SK-N-SH treated with all-trans-retinoic acid at 6 μM for 48 hours (cell line): Measurements from ENCODE around the gene FBXO27.

Source experiments
- ATAC-seq: fragments of 200-7000 bp; cut with Tn5 transposase; 3 replicates; pipeline ENCODE4 v1.9.1; 2020; ENCODE audit warnings: mild to moderate bottlenecking, moderate library complexity
- ARNTL ChIP-seq: fragments of 450-650 bp; formaldehyde crosslinking; IDR thresholded peaks from 2 replicates; pipeline ENCODE4 v1.5.0; 2020; ENCODE audit warnings: low read depth, mild to moderate bottlenecking, moderate library complexity, borderline replicate concordance
- BACH2 ChIP-seq: fragments of 250-450 bp; sonication (Bioruptor Pico); IDR thresholded peaks from 2 replicates; pipeline ENCODE4 v1.9.0; 2021; ENCODE audit warnings: mild to moderate bottlenecking, borderline replicate concordance
- ESRRG ChIP-seq: fragments of 250-450 bp; sonication (Bioruptor Pico); IDR thresholded peaks from 2 replicates; pipeline ENCODE4 v1.6.1; 2021; ENCODE audit warnings: mild to moderate bottlenecking
- GLIS3 ChIP-seq: fragments of 250-450 bp; sonication (Bioruptor Pico); IDR thresholded peaks from 2 replicates; pipeline ENCODE4 v1.5.0; 2020; ENCODE audit warnings: mild to moderate bottlenecking, moderate library complexity
- ISL1 ChIP-seq: fragments of 250-450 bp; sonication (Bioruptor Pico); IDR thresholded peaks from 2 replicates; pipeline ENCODE4 v2.1.2; 2022; ENCODE audit warnings: mild to moderate bottlenecking, moderate library complexity
- OSR1 ChIP-seq: fragments of 250-450 bp; sonication (Bioruptor Pico); IDR thresholded peaks from 2 replicates; pipeline ENCODE4 v1.8.0; 2022; ENCODE audit warnings: moderate library complexity, mild to moderate bottlenecking, inconsistent platforms
- PPARA ChIP-seq: fragments of 250-450 bp; sonication (Bioruptor Pico); IDR thresholded peaks from 2 replicates; pipeline ENCODE4 v1.5.0; 2020; ENCODE audit warnings: mild to moderate bottlenecking, borderline replicate concordance
- RARB ChIP-seq: fragments of 250-450 bp; sonication (Bioruptor Pico); IDR thresholded peaks from 2 replicates; pipeline ENCODE4 v1.8.0; 2021; ENCODE audit warnings: mild to moderate bottlenecking, moderate library complexity
- SNAI2 ChIP-seq: fragments of 250-450 bp; sonication (Bioruptor Pico); IDR thresholded peaks from 2 replicates; pipeline ENCODE4 v1.5.0; 2020; ENCODE audit warnings: mild to moderate bottlenecking, moderate library complexity
- TCF4 ChIP-seq: fragments of 250-450 bp; sonication (Bioruptor Pico); IDR thresholded peaks from 2 replicates; pipeline ENCODE4 v1.8.0; 2021; ENCODE audit warnings: mild to moderate bottlenecking, moderate library complexity, borderline replicate concordance
- TOX ChIP-seq: fragments of 250-450 bp; sonication (Bioruptor Pico); IDR thresholded peaks from 2 replicates; pipeline ENCODE4 v1.8.0; 2021; ENCODE audit warnings: mild to moderate bottlenecking, moderate library complexity, borderline replicate concordance
- ZC3H10 ChIP-seq: fragments of 250-450 bp; sonication (Bioruptor Pico); IDR thresholded peaks from 2 replicates; pipeline ENCODE4 v1.5.1; 2021; ENCODE audit warnings: mild to moderate bottlenecking, moderate library complexity
- ZFP3 ChIP-seq: fragments of 250-450 bp; sonication (Bioruptor Pico); IDR thresholded peaks from 2 replicates; pipeline ENCODE4 v1.5.0; 2020; ENCODE audit warnings: mild to moderate bottlenecking, moderate library complexity
- ZFP30 ChIP-seq: fragments of 450-650 bp; formaldehyde crosslinking; IDR thresholded peaks from 2 replicates; pipeline ENCODE4 v1.5.0; 2022; ENCODE audit warnings: mild to moderate bottlenecking, moderate library complexity
- ZNF565 ChIP-seq: fragments of 450-650 bp; formaldehyde crosslinking; conservative IDR thresholded peaks from 2 replicates; pipeline ENCODE4 v1.5.0; 2020; ENCODE audit warnings: low read depth, mild to moderate bottlenecking, moderate library complexity
- ZNF70 ChIP-seq: fragments of 450-650 bp; formaldehyde crosslinking; IDR thresholded peaks from 2 replicates; pipeline ENCODE4 v1.5.0; 2020; ENCODE audit warnings: mild to moderate bottlenecking, moderate library complexity
- ZNF8 ChIP-seq: fragments of 450-650 bp; formaldehyde crosslinking; IDR thresholded peaks from 2 replicates; pipeline ENCODE4 v1.5.0; 2020; ENCODE audit warnings: mild to moderate bottlenecking, moderate library complexity
- TF ChIP-seq, protein P1 (sequence below): fragments of 250-450 bp; sonication (Bioruptor Pico); IDR thresholded peaks from 2 replicates; pipeline ENCODE4 v1.5.1; 2021; ENCODE audit warnings: mild to moderate bottlenecking, moderate library complexity
- TF ChIP-seq, protein P2 (sequence below): fragments of 250-450 bp; sonication (Bioruptor Pico); IDR thresholded peaks from 2 replicates; pipeline ENCODE4 v1.5.0; 2020; ENCODE audit warnings: mild to moderate bottlenecking, moderate library complexity
- TF ChIP-seq, protein P3 (sequence below): fragments of 250-450 bp; sonication (Bioruptor Pico); IDR thresholded peaks from 2 replicates; pipeline ENCODE4 v1.8.0; 2020; ENCODE audit warnings: mild to moderate bottlenecking, moderate library complexity, borderline replicate concordance
- TF ChIP-seq, protein P4 (sequence below): fragments of 250-450 bp; sonication (Bioruptor Pico); IDR thresholded peaks from 2 replicates; pipeline ENCODE4 v1.8.0; 2021; ENCODE audit warnings: low read depth, mild to moderate bottlenecking, moderate library complexity, borderline replicate concordance
- TF ChIP-seq, protein P5 (sequence below): fragments of 250-450 bp; sonication (Bioruptor Pico); IDR thresholded peaks from 2 replicates; pipeline ENCODE4 v1.5.1; 2020; ENCODE audit warnings: low read depth, mild to moderate bottlenecking, moderate library complexity

The FBXO27 gene

DNA sequence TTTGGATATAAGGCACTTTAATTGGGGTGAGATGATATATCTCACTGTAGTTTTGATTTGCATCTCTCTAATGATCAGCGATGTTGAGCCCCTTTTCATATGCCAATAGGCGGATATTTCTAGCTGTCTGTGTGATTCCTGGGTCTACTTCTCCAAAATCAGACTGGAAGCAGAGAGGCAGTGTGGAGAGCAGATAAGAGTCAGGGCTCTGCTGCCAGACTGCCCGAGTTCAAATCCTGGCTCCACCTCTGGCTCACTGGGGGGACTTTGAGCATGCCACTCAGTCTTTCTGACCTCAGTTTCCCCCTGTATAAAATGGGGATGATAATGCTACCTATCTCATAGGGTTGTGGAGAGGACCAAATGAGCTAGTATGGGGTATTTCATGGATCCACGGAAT, 27.8 kb upstream of the FBXO27 start:
- TF ChIP-seq TCF4, result no peak
- TF ChIP-seq RARB (CRISPR knock-in tag), result no peak
- TF ChIP-seq ZFP30 (CRISPR knock-in tag), result no peak
- TF ChIP-seq ZC3H10, result no peak
- no peak for TF ChIP-seq SNAI2
- no peak for TF ChIP-seq GLIS3 (CRISPR knock-in tag)
- TF ChIP-seq ESRRG (CRISPR knock-in tag), result no peak
- no peak for TF ChIP-seq ISL1 (CRISPR knock-in tag)
- TF ChIP-seq ZFP3 (CRISPR knock-in tag), result no peak
- TF ChIP-seq BACH2, result no peak
- TF ChIP-seq, protein P1, sequence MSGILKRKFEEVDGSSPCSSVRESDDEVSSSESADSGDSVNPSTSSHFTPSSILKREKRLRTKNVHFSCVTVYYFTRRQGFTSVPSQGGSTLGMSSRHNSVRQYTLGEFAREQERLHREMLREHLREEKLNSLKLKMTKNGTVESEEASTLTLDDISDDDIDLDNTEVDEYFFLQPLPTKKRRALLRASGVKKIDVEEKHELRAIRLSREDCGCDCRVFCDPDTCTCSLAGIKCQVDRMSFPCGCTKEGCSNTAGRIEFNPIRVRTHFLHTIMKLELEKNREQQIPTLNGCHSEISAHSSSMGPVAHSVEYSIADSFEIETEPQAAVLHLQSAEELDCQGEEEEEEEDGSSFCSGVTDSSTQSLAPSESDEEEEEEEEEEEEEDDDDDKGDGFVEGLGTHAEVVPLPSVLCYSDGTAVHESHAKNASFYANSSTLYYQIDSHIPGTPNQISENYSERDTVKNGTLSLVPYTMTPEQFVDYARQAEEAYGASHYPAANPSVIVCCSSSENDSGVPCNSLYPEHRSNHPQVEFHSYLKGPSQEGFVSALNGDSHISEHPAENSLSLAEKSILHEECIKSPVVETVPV (CRISPR knock-in tag), result no peak
- TF ChIP-seq TOX, result no peak
- TF ChIP-seq ZNF565 (CRISPR knock-in tag), result no peak
- TF ChIP-seq, protein P2, sequence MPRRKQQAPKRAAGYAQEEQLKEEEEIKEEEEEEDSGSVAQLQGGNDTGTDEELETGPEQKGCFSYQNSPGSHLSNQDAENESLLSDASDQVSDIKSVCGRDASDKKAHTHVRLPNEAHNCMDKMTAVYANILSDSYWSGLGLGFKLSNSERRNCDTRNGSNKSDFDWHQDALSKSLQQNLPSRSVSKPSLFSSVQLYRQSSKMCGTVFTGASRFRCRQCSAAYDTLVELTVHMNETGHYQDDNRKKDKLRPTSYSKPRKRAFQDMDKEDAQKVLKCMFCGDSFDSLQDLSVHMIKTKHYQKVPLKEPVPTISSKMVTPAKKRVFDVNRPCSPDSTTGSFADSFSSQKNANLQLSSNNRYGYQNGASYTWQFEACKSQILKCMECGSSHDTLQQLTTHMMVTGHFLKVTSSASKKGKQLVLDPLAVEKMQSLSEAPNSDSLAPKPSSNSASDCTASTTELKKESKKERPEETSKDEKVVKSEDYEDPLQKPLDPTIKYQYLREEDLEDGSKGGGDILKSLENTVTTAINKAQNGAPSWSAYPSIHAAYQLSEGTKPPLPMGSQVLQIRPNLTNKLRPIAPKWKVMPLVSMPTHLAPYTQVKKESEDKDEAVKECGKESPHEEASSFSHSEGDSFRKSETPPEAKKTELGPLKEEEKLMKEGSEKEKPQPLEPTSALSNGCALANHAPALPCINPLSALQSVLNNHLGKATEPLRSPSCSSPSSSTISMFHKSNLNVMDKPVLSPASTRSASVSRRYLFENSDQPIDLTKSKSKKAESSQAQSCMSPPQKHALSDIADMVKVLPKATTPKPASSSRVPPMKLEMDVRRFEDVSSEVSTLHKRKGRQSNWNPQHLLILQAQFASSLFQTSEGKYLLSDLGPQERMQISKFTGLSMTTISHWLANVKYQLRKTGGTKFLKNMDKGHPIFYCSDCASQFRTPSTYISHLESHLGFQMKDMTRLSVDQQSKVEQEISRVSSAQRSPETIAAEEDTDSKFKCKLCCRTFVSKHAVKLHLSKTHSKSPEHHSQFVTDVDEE (CRISPR knock-in tag), result no peak
- ATAC-seq, result no peak

DNA sequence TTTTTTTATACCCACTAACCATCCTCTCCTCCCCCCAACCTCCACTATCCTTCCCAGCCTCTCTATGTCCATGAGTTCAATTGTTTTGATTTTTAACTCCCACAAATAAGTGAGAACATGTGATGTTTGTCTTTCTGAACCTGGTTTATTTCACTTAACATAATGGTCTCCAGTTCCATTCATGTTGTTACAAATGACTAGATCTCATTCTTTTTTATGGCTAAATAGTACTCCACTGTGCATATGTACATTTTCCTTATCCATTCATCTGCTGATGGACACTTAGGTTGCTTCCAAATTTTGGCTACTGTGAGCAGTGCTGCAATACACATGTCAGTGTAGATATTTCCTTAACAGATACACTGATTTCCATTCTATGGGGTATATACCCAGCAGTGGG, 27.0 kb upstream of the FBXO27 start:
- no peak for ATAC-seq
- TF ChIP-seq ZNF70, result no peak
- no peak for TF ChIP-seq ZNF8 (CRISPR knock-in tag)
- TF ChIP-seq, protein P3, sequence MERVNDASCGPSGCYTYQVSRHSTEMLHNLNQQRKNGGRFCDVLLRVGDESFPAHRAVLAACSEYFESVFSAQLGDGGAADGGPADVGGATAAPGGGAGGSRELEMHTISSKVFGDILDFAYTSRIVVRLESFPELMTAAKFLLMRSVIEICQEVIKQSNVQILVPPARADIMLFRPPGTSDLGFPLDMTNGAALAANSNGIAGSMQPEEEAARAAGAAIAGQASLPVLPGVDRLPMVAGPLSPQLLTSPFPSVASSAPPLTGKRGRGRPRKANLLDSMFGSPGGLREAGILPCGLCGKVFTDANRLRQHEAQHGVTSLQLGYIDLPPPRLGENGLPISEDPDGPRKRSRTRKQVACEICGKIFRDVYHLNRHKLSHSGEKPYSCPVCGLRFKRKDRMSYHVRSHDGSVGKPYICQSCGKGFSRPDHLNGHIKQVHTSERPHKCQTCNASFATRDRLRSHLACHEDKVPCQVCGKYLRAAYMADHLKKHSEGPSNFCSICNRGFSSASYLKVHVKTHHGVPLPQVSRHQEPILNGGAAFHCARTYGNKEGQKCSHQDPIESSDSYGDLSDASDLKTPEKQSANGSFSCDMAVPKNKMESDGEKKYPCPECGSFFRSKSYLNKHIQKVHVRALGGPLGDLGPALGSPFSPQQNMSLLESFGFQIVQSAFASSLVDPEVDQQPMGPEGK (CRISPR knock-in tag), result no peak
- TF ChIP-seq, protein P4, sequence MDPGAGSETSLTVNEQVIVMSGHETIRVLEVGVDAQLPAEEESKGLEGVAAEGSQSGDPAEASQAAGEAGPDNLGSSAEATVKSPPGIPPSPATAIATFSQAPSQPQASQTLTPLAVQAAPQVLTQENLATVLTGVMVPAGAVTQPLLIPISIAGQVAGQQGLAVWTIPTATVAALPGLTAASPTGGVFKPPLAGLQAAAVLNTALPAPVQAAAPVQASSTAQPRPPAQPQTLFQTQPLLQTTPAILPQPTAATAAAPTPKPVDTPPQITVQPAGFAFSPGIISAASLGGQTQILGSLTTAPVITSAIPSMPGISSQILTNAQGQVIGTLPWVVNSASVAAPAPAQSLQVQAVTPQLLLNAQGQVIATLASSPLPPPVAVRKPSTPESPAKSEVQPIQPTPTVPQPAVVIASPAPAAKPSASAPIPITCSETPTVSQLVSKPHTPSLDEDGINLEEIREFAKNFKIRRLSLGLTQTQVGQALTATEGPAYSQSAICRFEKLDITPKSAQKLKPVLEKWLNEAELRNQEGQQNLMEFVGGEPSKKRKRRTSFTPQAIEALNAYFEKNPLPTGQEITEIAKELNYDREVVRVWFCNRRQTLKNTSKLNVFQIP, result no peak
- TF ChIP-seq ARNTL (CRISPR knock-in tag), result no peak
- no peak for TF ChIP-seq ZC3H10
- TF ChIP-seq TCF4, result no peak

DNA sequence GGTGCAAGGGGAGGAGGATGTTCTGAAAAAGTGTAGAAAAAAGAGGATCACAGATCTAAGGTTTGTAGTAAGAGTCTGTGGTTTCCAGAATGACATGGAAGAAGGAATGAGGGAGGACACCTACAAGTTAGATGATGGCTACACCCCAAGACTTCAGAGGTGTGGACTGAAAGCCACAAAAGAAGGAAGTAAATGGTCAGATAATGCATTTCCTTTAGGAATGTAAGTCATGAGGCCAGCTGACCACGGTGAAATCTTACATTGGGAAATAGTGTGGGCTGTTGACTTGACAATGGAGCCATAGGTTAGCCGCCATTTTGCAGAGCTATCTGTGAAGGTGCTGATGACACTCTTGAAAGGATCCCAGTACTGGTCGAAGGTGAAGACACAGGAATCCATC, 25.3 kb upstream of the FBXO27 start:
- no peak for TF ChIP-seq GLIS3 (CRISPR knock-in tag)
- no peak for TF ChIP-seq OSR1 (CRISPR knock-in tag)
- TF ChIP-seq SNAI2, result no peak
- no peak for TF ChIP-seq RARB (CRISPR knock-in tag)
- no peak for TF ChIP-seq ESRRG (CRISPR knock-in tag)
- TF ChIP-seq, protein P4, result no peak
- no peak for TF ChIP-seq ZFP30 (CRISPR knock-in tag)
- TF ChIP-seq, protein P2 (CRISPR knock-in tag), result no peak
- TF ChIP-seq ZNF70, result no peak
- TF ChIP-seq, protein P3 (CRISPR knock-in tag), result no peak
- TF ChIP-seq PPARA, result no peak
- TF ChIP-seq, protein P5, sequence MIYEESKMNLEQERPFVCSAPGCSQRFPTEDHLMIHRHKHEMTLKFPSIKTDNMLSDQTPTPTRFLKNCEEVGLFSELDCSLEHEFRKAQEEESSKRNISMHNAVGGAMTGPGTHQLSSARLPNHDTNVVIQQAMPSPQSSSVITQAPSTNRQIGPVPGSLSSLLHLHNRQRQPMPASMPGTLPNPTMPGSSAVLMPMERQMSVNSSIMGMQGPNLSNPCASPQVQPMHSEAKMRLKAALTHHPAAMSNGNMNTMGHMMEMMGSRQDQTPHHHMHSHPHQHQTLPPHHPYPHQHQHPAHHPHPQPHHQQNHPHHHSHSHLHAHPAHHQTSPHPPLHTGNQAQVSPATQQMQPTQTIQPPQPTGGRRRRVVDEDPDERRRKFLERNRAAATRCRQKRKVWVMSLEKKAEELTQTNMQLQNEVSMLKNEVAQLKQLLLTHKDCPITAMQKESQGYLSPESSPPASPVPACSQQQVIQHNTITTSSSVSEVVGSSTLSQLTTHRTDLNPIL (CRISPR knock-in tag), result no peak
- no peak for ATAC-seq
